NCI-H524 treated with DMSO at 0.1 percent for 48 hours (cell line): Measurements from ENCODE around the gene MYLK.

Experiments used
- DNase-seq: peaks from one replicate; lab custom pipeline; 2025; lab: John Stamatoyannopoulos, UW

MYLK gene

DNA sequence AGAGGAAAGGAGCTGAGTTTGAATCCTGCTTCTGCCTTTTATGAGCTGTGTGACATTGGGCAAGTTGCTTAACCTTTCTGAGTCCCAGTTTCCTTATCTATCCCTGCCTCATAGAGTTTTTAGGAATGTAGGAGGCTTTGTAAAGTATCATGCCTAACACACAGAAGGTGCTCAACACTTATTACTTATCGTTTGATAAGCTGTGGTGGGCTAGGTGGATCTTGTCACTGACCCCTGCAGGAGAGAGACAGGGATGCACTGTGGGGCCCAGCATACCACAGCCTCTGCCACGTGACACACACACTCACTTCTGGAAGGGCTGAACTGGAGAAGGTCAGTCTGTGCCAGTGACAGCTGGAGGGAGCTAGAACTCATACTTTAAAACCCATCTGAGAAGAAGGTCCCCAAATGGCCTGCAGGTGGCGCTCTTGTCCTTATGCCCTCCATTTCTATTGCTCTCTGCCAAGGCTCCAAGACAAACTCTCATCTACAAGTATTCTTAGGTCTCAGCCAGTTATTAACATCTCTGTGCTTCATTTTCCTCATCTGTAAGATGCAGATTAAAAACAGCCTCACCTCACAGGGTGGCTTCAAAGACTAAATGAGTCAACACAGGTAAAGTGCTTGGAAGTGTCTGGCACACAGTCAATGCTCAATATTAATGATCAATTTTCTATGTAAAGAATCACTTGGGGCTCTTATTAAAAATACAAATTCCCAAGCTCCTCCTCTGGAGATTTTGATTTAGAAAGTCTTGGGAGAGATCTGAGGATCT, 241.8 kb downstream of the MYLK start:
- DNase-seq, result peak; percentile 93

DNA sequence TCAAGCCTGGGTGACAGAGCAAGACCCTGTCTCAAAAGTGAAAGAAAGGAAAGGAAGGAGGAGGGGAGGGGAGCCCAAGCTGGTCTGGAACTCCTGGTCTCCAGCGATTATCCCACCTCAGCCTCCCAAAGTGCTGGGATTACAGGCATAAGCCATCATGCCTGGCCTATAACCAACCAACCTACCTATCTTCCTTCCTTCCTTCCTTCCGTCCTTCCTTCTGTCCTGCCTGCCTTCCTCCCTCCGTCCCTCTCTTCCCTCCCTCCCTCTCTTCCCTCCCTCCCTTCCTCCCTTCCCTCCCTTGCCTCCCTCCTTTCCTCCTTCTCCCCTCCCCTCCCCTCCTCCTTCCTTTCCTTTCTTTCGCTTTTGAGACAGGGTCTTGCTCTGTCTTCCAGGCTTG, 242.6 kb downstream of the MYLK start:
- no peak for DNase-seq

DNA sequence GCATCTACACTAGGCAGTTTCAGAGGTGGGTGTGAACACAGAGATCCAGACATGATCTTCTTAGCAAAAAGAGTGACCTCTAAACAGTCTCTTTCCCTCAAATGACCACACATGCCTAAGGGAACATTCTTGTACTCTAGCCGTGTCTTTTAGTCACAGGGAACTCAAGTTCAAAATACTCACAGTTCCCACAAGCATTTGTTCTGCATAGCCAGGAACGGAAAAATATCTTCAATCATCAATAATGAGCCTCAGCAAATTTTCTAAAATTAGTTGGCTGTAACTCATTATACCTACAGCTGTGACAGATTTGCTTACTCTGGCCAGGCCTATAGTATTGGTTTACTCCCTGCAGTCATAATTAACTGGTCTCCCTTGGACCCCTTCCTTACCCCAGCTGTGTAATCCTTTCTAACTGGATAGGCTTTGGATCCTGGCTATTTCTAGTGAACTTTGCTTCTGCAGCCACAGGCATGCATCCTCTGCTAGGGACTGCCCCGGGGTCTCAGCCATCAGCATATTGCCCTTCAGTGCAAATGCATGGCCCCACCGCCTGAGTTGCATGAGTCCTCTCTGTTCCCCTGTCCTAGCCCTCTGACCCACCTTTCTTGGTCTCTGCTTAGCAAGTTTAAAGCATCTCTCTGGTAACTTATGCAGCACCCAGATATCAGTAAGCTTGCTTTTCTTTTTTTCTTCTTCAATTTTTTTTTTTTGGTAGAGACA, 243.2 kb downstream of the MYLK start:
- DNase-seq, result no peak

DNA sequence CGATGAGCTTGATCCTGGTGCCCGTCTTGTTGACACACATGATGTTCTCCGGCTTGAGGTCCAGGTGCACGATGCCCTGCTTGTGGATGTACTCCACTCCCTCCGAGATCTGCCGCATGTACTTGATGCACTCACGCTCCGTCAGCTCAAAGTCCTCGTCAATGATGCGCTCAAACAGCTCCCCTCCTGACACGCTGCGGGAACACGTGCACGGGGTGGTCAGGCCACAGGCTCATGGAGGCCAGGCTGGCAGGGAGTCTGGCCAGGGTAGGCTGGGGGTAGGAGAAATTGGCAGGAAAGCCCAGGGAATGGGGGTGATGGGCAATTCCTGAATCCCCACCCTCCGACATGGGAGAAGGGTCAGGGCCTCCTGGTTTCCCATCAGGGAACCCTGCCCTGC, 243.8 kb downstream of the MYLK start:
- no peak for DNase-seq

DNA sequence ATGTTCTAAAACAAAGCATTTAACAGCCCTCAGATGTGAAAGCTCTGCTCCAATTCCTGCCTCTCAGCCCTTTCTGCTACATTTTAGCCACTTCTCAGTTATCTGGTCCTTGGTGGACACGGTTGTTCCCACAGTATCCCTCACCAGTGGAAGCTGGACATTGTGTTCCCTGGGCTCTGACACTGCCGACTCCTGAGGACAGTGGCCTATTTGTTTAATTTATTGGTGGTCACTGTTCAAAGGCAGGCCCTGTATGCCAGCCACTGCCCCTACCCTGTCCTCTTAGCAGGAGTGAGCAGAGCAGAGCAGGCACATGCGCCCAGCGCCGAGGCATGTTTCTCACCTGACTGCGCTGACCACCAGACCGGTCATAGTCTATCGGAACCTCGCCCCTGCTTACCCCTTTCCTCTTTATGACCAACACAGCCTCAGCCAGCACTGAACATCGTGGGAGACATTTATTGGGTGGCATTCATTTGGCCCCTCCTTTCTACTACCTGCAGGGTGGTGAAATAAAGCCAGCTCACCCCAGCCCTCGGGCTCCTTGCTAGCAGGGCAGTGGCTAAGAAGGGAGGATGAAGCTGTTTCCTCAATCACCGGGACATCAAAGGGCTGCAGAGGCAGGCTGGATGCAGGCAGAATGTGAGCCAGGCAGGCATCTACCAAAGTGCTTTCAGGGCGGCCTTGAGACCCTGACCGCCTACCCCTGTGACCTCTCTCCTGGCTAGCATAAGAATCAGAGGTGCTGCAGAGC, 245.0 kb downstream of the MYLK start:
- no peak for DNase-seq

DNA sequence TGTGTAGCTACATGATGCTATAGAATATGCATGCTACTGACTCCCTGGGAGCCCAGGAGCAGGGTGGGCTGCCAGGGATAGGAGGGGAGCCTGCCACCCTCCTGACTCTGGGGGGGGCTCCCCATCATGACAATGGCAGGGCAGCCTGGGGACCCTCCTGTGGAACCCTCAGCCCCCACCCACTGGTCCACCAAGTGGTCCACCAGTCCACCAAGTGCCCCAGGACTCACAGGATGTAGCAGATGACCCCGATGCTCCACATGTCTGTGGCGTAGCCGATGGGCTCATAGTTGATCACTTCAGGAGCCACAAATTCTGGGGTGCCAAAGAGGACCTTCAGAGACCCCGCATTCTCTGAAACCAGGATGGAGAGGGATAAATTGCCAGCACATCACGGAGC, 246.3 kb downstream of the MYLK start:
- DNase-seq, result no peak

DNA sequence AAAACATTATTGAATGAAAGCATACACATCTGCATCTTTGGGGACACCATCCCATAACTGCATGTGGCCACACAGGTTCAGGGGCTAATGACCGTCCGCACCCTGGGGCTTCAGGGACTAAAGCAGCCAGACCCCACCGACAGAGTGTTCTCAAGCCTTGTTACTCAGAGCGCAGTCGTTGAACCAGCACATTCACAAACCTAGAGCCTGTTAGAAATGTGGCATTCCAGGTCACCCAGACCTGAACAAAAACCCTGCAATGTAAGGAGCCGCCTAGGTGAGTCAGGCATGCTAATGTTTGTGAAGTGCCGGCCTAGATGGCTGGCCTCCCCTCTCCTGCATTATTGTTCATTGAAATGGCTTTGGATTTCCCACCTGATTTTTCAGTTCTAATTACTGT, 247.0 kb downstream of the MYLK start:
- DNase-seq, result no peak

DNA sequence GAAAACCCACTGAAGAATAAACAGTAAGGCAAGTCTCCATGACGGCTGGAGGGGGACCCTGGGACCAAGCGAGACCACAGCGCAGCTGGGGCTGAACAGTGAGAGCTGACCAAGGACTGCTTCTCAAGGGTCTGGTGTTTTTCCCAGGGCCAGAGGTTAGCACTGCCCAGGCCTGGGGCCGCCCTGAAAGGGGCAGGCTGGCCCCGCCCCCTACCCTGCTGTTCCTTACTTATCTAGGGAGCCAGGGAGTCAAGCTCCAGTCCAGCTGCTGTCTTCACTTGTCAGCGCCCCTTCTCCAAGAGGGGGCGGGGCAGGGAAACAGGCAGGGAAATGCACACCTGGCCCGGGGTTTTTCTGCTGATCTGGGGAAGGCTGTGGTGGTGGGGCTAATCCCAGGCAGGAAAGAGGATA, 247.7 kb downstream of the MYLK start:
- peak; percentile 89 for DNase-seq

DNA sequence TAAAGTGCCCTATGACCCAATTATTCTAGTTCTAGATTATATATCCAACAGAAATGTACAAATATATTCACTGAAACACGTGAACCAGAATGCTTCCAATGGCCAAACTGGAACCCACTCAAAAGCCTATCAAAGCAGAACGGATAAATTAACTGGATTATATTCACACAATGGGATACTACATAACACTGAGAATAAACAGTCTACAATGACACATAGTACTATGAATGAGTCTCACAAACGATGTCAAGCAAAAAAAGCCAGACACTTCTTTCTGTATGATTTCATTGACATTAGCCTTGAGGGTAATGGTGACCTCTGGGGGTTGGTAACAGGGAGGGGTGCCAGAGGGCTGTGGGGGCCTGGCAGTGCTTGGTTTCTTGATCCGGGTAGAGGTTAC, 248.4 kb downstream of the MYLK start:
- DNase-seq, result no peak

DNA sequence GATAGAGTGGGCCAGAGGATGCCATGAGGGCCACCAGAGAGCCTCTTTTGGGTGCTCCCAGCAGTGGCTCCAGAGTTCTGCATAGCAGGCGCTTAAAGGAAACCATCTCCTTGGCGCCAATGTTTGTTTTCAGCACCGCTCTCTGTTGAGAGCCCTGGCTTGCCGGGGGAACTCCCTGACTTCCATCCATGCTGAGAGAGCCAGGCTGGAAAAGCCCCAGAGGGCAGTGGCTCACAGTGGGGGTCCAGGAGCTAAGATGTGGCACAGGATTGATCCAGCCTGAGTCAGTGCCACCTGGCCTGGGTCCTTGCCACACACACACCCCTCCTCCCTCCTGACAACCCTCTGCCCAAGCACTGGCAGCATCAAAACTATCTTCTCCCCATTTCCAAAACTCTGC, 248.9 kb downstream of the MYLK start:
- DNase-seq, result no peak

DNA sequence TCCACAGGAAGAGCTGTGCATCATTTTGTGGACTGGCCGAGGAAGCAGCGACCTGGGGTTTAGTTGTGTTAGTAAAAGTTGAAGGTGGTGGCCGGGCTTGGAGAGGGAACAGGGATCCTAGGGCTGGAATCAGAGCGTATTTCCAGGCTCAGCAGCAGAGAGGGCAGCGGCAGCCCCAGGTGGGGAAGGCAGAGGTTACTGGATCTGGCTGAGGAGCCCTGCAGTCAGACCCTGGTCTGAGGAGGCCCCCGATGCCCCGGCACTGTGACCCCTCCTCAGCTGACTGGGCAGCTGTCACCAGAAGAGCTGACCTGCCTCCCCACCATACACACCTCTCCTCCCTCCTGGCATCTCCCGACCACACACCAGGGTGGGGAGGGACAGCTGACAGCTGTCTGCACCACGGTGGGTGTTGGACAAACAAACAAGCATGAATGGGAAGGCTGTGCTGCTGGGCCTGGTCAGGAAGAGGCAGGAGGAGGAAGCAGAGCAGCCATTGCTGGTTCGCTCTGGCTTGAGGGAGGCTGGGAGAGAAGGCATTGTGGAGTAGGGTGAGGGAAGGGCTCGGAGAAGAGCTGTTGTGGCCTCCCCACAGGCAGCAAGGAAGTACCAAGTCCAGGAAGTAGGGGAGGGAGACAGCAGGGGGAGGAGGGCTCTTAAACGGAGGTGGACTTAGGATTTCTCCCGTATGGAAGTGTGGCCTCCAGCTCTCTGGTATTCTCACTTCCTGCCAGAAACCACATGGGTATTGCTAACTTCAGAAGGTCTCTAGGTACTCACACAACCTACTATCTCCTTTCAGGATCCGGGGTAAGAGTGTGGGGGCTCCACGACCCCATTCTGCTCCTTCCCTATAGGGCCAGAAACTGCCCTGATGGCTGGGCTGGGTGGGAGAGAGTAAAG, 249.7 kb downstream of the MYLK start:
- DNase-seq, result no peak

DNA sequence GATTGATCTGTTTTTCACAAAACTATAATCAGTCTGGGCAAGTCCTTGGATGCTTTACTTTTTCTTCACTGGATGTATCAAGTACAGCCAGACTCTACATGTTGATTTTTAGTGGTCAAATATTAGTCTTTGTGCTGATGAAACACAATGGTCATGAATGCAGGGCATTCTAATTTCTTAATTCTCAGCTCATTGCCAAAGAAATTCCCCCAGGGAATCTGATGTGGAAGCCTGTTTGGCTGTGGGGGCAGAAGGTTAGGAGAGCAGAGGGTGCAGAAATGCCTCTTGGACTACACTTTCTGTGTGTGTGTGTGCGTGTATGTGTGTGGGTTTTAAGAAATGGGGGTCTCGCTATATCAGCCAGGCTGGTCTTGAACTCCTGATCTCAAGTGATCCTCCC, 250.6 kb downstream of the MYLK start:
- no peak for DNase-seq

DNA sequence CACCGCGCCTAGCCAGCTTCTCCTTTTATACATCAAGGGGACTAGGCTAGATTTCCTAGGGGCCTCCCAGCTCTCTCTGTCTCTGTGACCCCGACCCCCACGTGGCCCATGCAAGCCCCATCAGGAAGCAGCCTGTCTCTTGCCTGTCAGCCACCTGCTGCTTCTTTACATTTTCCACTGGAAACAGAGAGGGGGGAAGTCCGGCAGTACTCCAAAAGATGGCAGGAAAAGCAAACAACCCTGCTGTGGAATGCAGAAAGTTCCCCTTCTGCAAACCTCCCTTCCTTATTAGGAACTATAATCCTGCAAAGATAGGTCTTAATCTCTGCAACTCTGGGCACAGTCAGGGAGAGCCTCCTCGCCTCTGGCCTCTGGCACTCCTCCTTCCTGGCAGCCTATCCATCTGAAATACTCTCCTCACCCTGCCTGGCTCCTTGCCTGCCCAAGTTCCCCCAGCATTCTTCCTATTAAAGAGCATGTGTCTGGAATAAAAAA, 251.9 kb downstream of the MYLK start:
- no peak for DNase-seq

DNA sequence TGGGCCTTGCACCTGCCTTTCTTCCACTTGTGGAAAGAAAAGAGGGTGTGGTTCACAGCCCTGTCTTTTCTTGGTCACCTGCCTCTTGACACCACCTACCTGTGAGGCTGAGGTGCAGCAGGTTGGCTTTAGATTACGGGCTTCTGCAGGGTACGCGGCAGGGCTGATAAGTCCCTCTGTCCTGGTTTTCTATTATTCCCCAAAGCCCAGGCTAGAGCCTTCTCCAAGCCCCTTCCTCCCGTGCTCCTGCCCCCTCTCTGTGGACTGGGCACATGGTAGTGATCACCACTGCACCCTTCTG, 254.4 kb downstream of the MYLK start:
- no peak for DNase-seq

DNA sequence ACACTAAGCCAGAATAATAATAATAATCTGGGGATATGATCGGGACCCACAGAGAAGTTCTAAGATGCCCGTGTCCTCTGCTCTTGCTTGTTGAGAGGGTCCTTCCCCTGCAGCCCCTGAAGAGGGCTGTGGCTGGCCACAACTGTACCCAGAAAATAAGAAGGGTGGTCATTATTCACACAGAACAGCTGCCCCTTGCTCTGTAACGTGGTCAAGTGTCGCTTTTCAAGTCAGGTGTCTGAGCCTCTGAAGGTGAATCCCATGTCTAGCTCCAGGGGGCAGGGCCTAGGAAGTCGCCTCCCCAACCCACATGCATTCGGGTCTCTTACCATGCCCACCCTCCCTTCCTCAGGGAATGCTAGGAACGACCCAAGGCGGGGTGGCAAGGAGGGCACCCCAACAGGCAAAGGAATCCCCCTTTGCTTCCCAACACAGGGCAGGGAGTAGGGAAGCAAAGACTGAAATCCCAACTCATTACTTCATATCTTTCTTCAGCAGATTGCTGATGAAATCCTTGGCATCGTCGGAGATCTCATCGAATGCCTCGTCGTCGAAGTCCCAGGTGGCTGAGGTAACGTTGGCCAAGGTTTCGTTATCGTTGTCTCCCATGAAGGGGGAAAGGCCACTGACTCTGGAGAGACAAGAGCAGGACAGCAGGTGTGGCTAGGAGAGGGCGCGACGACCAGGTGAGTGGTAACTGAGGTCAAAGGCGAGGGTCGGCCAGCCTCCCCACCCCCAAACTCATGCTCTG, 255.0 kb downstream of the MYLK start:
- DNase-seq, result no peak

DNA sequence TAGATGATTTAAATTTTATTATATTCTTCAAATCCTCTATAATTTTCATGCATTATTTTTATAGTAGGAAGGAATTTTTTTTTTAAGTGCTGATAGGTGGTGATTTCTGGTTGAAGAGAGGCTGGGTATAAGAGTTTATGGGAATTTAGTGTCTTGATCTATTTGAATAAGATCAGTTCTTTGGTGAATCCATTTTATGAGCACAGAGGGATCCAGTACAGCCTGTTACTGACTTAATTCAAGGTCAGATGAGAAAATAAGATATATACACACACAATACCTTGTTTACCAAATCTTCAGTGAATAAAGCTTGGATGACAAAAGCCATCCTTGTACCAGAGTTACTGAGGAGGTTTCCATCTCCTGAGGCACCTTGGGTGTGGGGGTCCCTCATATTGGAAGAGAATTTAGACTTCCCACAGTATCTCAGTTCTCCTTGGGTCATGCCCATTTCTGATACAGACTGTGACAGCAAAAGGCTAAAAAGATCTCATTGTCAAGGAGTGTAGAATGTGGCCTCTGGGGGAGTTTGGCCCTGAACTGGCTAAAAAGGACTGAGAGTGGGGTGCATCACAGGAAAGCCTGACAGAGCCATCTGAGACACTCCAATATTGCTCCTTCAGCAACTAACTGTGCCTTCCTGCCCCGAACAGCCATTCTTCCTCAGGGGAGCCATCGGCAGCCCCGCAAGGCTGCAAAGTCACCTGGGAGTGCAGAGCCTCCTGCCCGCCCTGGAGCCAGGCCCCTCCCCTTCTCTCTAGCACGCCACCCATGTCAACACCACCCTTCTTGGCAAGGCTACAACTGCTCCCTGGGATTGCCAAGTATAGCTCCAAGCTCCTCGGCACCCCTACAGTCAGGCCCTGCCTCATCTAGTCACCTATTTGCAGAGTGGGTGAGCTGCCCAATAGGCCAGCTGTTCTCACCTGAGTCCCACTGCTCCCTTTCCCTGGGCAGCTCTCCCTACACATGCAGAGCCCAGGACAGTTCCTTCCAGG, 256.2 kb downstream of the MYLK start:
- DNase-seq, result no peak

DNA sequence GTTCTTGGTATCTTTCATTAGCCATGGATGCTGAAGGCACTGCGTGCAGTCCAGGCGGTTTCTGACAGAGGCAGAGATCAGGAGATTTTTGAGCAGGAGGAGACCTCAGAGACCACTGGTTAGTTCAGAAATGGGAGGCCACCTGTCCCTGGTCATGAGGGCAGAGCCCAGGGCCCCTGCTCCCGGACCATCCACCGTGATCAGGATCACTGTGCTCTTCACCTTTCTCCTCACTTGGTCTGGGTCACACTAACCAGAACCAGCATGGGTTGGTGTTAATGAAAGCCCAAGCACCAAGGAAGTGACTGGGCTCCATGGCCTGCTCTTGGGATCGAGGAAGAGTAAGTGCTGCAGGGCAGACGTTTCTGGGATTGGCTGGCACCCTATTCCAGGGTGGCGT, 257.3 kb downstream of the MYLK start:
- DNase-seq, result no peak

DNA sequence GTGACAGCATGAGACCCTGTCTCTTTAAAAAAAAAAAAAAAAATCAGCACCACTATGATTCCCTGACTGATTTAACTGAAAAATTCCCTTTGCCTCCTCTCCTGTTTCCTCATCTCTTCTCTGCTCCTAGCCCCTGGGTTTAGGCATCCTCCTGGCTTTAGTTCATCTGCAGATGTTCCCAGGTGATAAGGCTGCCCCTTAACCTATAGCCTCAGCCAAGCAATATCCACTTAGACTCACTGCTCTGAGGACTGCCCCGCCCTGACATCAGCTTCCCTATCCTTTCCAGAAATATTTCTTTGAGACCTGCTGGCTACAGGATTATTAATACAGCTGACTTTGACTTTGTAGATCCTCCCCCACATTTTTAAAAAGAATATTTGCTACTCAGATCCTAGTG, 259.8 kb downstream of the MYLK start:
- DNase-seq, result no peak

DNA sequence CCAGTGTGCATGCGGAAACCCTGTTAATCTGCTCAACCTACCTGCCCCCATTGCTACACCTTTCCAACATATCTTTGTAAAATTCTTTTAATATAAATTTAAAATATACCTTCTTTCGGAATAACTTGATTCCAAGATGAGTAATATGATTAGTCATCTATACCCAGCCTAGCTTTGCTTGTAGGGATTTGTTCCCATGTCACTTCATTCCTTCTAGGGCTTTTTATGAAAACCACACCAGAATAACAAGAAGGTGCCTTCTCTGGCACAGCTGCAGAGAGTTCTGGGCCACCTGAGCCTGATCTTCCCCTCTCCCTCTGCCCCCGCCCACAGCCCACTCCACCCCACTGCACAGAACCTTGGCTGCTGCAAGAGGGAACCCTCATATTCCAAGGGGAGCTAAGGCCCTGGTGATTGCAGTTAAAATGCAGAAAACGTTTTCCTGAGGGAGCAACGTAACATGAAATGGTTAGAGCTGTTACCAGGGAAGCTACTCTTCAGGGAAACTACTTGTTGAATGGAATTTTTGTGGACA, 260.7 kb downstream of the MYLK start:
- DNase-seq, result no peak

DNA sequence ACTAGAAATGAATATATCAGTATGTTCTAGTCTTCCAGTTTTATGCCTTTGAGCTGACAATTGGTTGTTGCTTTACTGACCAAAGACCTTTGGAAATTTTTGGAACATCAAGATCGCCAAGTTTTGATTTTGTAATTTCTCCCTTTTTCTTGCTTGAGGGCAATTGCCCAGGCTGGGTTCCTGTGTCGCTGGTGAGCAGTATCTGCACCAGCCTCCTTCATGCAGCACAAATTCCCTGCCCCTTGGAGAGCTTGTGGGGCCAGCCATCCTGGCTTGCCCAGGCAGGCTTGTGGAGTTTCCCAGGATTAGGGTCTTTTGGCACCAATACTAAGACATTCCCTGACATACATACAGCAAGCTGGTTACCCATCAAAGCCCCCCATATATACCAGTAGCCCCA, 261.4 kb downstream of the MYLK start:
- DNase-seq, result no peak
